Measurements from ENCODE around the gene CABLES2.

CABLES2 gene

GRCh38 chr20:62368976-62369814, 37.9 kb downstream of the CABLES2 start:
- DNase-seq = no peak

- no peak for DNase-seq
Observed at GRCh38 chr20:62368392-62368975, 38.6 kb downstream of the CABLES2 start.

- no peak for DNase-seq
Observed at GRCh38 chr20:62367633-62368391, 39.3 kb downstream of the CABLES2 start.

GRCh38 chr20:62367136-62367632, 39.9 kb downstream of the CABLES2 start, which contains the start of gene LAMA5:
Gene LAMA5 (minus strand): TSS chr20:62367312. CDS start chr20:62367245, 67 bp downstream.
- DNase-seq = no peak

GRCh38 chr20:62366370-62367135, 40.5 kb downstream of the CABLES2 start:
- no peak for DNase-seq

GRCh38 chr20:62365814-62366369, 41.2 kb downstream of the CABLES2 start:
- DNase-seq = no peak

- no peak for DNase-seq
Observed at GRCh38 chr20:62364911-62365736, 42.0 kb downstream of the CABLES2 start.

- DNase-seq = no peak
Observed at GRCh38 chr20:62363920-62364851, 42.9 kb downstream of the CABLES2 start.

GRCh38 chr20:62362991-62363919, 43.8 kb downstream of the CABLES2 start:
- no peak for DNase-seq

GRCh38 chr20:62362590-62362940, 44.5 kb downstream of the CABLES2 start:
- DNase-seq = no peak

GRCh38 chr20:62361799-62362589, 45.1 kb downstream of the CABLES2 start:
- DNase-seq = no peak

GRCh38 chr20:62360854-62361798, 46.0 kb downstream of the CABLES2 start:
- no peak for DNase-seq

GRCh38 chr20:62359491-62360121, 47.5 kb downstream of the CABLES2 start:
- DNase-seq = no peak

GRCh38 chr20:62359043-62359490, 48.0 kb downstream of the CABLES2 start:
- DNase-seq = no peak

- DNase-seq = no peak
Observed at GRCh38 chr20:62358171-62359042, 48.7 kb downstream of the CABLES2 start.

Data from activated CD4-positive, alpha-beta T cell treated with anti-CD3 and anti-CD28 coated beads, Interleukin-2, amount 50 U/mL, for 16 hours (primary cell).